Esophagus squamous epithelium (tissue), 4 donors: ENCODE data around the gene VAT1L.

Experiments used
- POLR2A ChIP-seq, 4 donors: fragments of 450-650 bp; IDR thresholded peaks; one replicate each; pipeline ENCODE4 v1.6.1; 2017; ENCODE audit warnings: antibody characterized with exemption in 4 of 4, mild to moderate bottlenecking in 4 of 4, moderate library complexity in 3 of 4
- TF ChIP-seq, protein P1 (sequence below), 6 experiments: fragments of 450-650 bp in 4 of 6; fragments of 200-600 bp in 2 of 6; sonication (generic) in 2 of 6; IDR thresholded peaks; one replicate each; pipeline ENCODE4 v1.5.1; 2016 to 2019; ENCODE audit warnings: antibody characterized with exemption in 6 of 6, mild to moderate bottlenecking in 4 of 6, moderate library complexity in 4 of 6

DNA sequence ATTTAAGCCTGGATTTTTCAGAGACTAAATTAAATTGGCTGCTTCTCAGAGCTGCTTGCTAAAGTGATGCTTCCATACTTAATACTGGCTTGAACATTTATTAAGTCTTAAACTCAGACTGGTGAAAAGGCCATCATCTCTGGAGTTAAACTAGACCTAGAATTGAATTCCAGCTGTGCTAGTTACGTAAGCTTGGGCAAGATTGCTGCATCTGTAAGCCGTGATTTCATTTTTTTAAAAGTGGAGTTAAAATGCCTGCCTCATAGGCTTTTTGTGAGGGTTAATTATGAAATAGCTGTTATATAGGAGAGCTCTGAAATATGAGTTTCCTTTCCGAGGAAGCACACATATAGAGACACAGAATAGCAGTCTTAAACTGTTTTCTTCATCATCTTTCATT lies 84.7 kb downstream of the VAT1L start:
- TF ChIP-seq, protein P1, sequence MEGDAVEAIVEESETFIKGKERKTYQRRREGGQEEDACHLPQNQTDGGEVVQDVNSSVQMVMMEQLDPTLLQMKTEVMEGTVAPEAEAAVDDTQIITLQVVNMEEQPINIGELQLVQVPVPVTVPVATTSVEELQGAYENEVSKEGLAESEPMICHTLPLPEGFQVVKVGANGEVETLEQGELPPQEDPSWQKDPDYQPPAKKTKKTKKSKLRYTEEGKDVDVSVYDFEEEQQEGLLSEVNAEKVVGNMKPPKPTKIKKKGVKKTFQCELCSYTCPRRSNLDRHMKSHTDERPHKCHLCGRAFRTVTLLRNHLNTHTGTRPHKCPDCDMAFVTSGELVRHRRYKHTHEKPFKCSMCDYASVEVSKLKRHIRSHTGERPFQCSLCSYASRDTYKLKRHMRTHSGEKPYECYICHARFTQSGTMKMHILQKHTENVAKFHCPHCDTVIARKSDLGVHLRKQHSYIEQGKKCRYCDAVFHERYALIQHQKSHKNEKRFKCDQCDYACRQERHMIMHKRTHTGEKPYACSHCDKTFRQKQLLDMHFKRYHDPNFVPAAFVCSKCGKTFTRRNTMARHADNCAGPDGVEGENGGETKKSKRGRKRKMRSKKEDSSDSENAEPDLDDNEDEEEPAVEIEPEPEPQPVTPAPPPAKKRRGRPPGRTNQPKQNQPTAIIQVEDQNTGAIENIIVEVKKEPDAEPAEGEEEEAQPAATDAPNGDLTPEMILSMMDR (IDR thresholded peaks at IDR 0.05): no peak
- no peak for TF ChIP-seq POLR2A (IDR thresholded peaks at IDR 0.05)
